Colonic mucosa (tissue), 4 donors: ENCODE measurements around the gene PEDS1. TPM values are rescaled to one million over a fixed set of nuclear protein-coding genes. Genes with fewer than 3 reads are reported as not detected.
"Not testable (repeated sequence)": the region's sequence is repeated elsewhere in the genome, so short reads cannot be mapped to it uniquely, and the experiment has no call there.

Source experiments
- DNase-seq: peaks from one replicate; pipeline ENCODE4 v3.0.0-alpha.2; 2020
- H3K27ac ChIP-seq: fragments of 200-600 bp; one replicate; pipeline ENCODE4 v1.8.0; 2021
- H3K27me3 ChIP-seq: fragments of 200-600 bp; one replicate; pipeline ENCODE4 v1.8.0; 2021
- H3K36me3 ChIP-seq: fragments of 200-600 bp; one replicate; pipeline ENCODE4 v1.8.0; 2021
- H3K4me1 ChIP-seq: fragments of 200-600 bp; one replicate; pipeline ENCODE4 v1.8.0; 2021; ENCODE audit warnings: mild to moderate bottlenecking
- H3K4me3 ChIP-seq: fragments of 200-600 bp; one replicate; pipeline ENCODE4 v1.8.0; 2021
- H3K9ac ChIP-seq, 2 donors: one replicate each; pipeline ENCODE4 v1.7.0; 2013; ENCODE audit warnings: control low read depth in 2 of 2, low read depth in 2 of 2, low read length in 2 of 2
- H3K9me3 ChIP-seq: fragments of 200-600 bp; one replicate; pipeline ENCODE4 v1.8.0; 2021
- CTCF ChIP-seq: fragments of 200-600 bp; IDR thresholded peaks from one replicate; pipeline ENCODE4 v1.8.0; 2022; ENCODE audit warnings: antibody characterized with exemption, mild to moderate bottlenecking
- intact Hi-C: fragments of 100-400 bp; cut with DNase I; formaldehyde crosslinking; loops from one replicate; pipeline ENCODE4 v1.14.1; 2022
- total RNA-seq, 2 donors: library from RNA; stranded (reverse); fragmentation: NEBNext Ultra II Directional in 1 of 2; extraction: Animal tissue kit (Norgen Biotek cat#: 25700) in 1 of 2; gene quantifications; one replicate each; pipeline ENCODE4 v1.2.1, GENCODE V29; 2021
- donor health status: healthy.
- donor health status: DM: no; HTN: no; CAD: no.
- donor health status: DM: no; HTN: no; CAD: no.

Gene PEDS1
- total RNA-seq, 2 donors from 2014 or later: 23.1 to 29.1 TPM

- no peak for DNase-seq
- Histone ChIP-seq H3K9me3 (no peaks in the 10 kb centered on the region), H3K4me1 (no peaks in the 10 kb centered on the region), H3K4me3 (no peak overlapping the region), H3K9ac (no peak overlapping the region), H3K27me3 (no peaks in the 10 kb centered on the region), H3K36me3 (no peaks in the 10 kb centered on the region), H3K27ac (no peak overlapping the region)
- intact Hi-C loops: loop anchor here (5.0 to 10.0 kb wide), 2 partner anchors 392 to 549 kb away; partner anchors contain the start of gene PARD6B
- TF ChIP-seq CTCF: no peak
These were observed 31.9 kb upstream of the PEDS1 start for GRCh38 chr20:50185426-50185825.

- H3K9me3 ChIP-seq: no peaks in the 10 kb centered on the region
- no peak overlapping the region for H3K27ac ChIP-seq
- no peaks in the 10 kb centered on the region for H3K36me3 ChIP-seq
- no peak for DNase-seq
- H3K9ac ChIP-seq: no peak overlapping the region
- TF ChIP-seq CTCF: no peak
- no peak overlapping the region for H3K4me3 ChIP-seq
- intact Hi-C loops: loop anchor here (10.0 kb wide), 1 partner anchor 552 kb away; the partner anchor contains the start of gene PARD6B
- H3K27me3 ChIP-seq: no peaks in the 10 kb centered on the region
- no peaks in the 10 kb centered on the region for H3K4me1 ChIP-seq
These were observed 28.8 kb upstream of the PEDS1 start for GRCh38 chr20:50182346-50182745.

- intact Hi-C loops: loop anchor here (10.0 kb wide), 1 partner anchor 553 kb away; the partner anchor contains the start of gene PARD6B
- TF ChIP-seq CTCF: no peak
- Histone ChIP-seq H3K9ac (no peak overlapping the region), H3K36me3 (no peaks in the 10 kb centered on the region), H3K27me3 (no peaks in the 10 kb centered on the region), H3K4me1 (no peaks in the 10 kb centered on the region), H3K27ac (no peak overlapping the region), H3K9me3 (no peaks in the 10 kb centered on the region), H3K4me3 (no peak overlapping the region)
- no peak for DNase-seq
These were observed 27.8 kb upstream of the PEDS1 start for GRCh38 chr20:50181344-50181743.

GRCh38 chr20:50178672-50179071 lies 25.1 kb upstream of the PEDS1 start:
- H3K4me1 ChIP-seq, H3K4me3 ChIP-seq, H3K36me3 ChIP-seq, H3K9ac ChIP-seq, H3K9me3 ChIP-seq, H3K27ac ChIP-seq, DNase-seq, H3K27me3 ChIP-seq: not testable (repeated sequence)
- intact Hi-C loops: loop anchor here (5.0 kb wide), 1 partner anchor 196 kb away; the partner anchor contains the start of gene SNAI1

- no peaks in the 10 kb centered on the region for H3K36me3 ChIP-seq
- H3K4me3 ChIP-seq: no peak overlapping the region
- DNase-seq: no peak
- H3K27me3 ChIP-seq: no peaks in the 10 kb centered on the region
- H3K9me3 ChIP-seq: no peaks in the 10 kb centered on the region
- no peak overlapping the region for H3K27ac ChIP-seq
- TF ChIP-seq CTCF: no peak
- H3K4me1 ChIP-seq: no peaks in the 10 kb centered on the region
- intact Hi-C loops: loop anchor here (5.0 kb wide), 1 partner anchor 194 kb away; the partner anchor contains the start of gene SNAI1
- no peak overlapping the region for H3K9ac ChIP-seq
These were observed 22.7 kb upstream of the PEDS1 start for GRCh38 chr20:50175938-50176933.

- intact Hi-C loops: no loop called here
- no peak for TF ChIP-seq CTCF
- Histone ChIP-seq H3K27ac (no peak overlapping the region), H3K4me1 (no peaks in the 10 kb centered on the region), H3K4me3 (no peak overlapping the region), H3K27me3 (no peaks in the 10 kb centered on the region), H3K9me3 (no peaks in the 10 kb centered on the region), H3K9ac (no peak overlapping the region), H3K36me3 (no peaks in the 10 kb centered on the region)
- no peak for DNase-seq
These were observed 20.9 kb upstream of the PEDS1 start for GRCh38 chr20:50174456-50174855.
